ENCODE results near the gene TCIRG1.

- no peak for TF ChIP-seq EZH2phosphoT487 (IDR thresholded peaks at IDR 0.05; ENCODE audit: insufficient read depth, low read depth)
- no peak for TF ChIP-seq EZH2 (IDR thresholded peaks at IDR 0.05; ENCODE audit: insufficient read depth, poor library complexity, severe bottlenecking)
Measured at GRCh38 chr11:68038718-68039525, at the start of gene TCIRG1.
